Measurements from ENCODE around the gene USP46. TPM values are rescaled to one million over a fixed set of nuclear protein-coding genes. Genes with fewer than 3 reads are reported as not detected.

The USP46 gene, protein sequence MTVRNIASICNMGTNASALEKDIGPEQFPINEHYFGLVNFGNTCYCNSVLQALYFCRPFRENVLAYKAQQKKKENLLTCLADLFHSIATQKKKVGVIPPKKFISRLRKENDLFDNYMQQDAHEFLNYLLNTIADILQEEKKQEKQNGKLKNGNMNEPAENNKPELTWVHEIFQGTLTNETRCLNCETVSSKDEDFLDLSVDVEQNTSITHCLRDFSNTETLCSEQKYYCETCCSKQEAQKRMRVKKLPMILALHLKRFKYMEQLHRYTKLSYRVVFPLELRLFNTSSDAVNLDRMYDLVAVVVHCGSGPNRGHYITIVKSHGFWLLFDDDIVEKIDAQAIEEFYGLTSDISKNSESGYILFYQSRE
- 55.3 TPM for total RNA-seq
- long read RNA-seq, full-length matches to known transcripts = 73 of 98 reads
- long read RNA-seq, partial matches to known transcripts = 4 of 98 reads
- long read RNA-seq, other reads (novel, unspliced or antisense) = 21 of 98 reads

DNA sequence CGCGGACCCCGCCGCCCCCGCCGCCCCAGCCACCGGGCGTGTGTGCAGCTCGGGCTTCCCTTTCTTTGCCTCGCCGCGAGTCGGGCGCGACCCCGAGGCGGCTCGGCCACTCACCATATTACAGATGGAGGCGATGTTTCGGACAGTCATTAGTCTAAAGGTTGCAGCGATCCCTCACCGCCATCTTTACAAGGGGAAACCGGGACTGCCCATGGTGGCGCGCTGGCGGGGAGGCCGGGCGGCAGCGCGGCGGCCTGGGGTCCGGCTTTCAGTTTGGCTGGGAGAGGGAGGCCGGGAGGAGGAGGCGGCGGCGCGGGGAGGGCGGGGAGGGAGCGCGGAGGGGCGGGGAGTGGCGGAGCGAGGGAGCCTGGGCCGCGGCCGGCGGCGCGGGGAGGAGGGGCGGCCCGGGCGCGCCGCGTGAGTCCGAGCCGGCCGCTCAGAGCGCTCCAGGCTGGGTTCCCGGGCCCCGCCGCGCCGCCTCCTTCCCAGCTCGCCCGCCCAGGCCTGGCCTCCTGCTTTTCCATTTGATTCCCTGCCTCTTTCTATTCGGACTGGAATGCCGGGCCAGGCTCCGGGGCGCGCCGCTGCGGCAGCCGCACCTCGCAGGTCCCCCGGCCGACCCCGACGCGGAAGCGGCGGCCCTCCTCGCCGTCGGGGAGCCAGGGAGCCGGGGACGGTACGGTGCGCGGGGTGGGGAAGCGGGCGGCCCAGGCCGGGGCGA is at the start of gene USP46:
Gene USP46 (minus strand): TSS at position 301 of the 721 bp plus-strand sequence. CDS start 151 bp downstream, at position 150.
- intact Hi-C loops (cut with DNase I) = loop anchor here (5.0 kb wide), 2 partner anchors 53 to 72 kb away; no protein-coding TSS in a partner anchor
- ATAC-seq (ENCODE audit: poor library complexity) (peak; percentile 93), DNase-seq (peak; percentile 89)

DNA sequence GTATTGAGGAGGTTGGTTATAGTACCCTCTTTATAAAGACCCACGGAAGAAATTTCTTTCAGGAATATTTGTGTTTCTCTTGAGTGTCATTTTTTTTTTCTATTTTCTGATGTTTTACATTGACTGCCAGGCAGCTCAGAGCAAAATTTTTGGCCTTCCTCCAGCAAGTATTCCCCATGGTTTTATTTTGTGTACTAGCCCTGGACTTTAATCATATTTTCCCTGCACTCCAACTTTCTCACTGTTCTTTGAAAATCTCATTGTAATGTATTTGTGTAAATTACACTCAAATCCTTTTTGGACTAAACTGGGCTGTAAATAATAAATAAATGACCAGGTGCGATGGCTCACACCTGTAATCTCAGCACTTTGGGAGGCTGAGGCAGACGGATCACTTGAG is 45.6 kb upstream of the USP46 start:
- ATAC-seq (ENCODE audit: poor library complexity) (no peak), DNase-seq (no peak)
- intact Hi-C loops (cut with DNase I) = no loop called here

DNA sequence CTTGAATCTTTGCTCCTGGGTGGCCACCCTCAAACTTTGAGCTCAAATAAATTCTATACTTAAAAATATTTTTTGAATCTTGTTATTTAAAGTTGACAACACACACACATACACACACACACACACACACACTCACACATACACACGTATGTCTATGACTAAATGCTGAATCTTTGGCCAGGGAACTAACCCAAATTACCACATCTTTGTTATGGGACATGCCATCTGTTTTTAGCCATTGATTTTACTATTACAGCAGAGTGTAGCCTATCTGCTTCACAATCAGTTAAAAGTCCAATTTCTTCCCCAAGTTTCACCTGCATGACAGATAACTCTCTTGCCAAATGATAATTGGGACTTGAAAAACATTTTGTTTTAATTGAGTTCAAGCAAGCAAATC is 45.0 kb upstream of the USP46 start:
- DNase-seq (no peak), ATAC-seq (ENCODE audit: poor library complexity) (no peak)
- intact Hi-C loops (cut with DNase I) = no loop called here

DNA sequence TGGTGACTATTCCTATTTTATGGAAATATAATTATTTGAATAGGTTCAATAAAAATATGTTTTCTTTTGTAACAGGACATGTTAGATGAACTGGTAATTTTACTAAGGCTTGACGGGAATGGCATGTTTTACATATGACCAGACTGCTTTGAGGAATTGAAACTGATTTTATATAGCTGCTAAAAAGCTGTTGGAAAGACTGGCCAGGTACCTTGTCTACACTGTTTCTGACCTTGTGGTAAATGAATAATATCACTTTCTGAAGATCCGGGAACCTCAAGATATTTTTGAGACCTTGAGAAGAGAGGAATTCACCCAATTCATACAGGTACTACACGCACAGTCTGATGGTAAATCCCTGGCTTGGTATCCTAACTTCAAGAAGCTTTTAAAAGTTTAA is 42.1 kb upstream of the USP46 start:
- no peak for ATAC-seq (ENCODE audit: poor library complexity)
- intact Hi-C loops (cut with DNase I) = no loop called here
- DNase-seq = no peak

DNA sequence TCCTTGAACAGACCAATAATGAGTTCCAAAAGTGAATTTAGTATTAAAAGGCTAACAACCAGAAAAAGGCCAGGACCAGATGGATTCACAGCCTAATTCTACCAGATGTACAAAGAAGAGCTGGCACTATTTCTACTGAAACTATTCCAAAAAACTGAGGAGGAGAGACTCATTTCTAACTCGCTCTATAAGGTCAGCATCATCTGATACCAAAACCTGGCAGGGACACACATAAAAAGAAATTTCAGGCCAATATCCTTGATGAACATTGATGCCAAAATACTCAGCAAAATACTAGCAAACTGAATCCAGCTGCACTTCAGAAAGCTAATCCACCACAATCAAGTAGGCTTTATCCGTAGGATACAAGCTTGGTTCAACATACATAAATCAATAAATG is 35.8 kb upstream of the USP46 start:
- intact Hi-C loops (cut with DNase I) = no loop called here
- ATAC-seq (ENCODE audit: poor library complexity) = peak; percentile 20
- DNase-seq = no peak

DNA sequence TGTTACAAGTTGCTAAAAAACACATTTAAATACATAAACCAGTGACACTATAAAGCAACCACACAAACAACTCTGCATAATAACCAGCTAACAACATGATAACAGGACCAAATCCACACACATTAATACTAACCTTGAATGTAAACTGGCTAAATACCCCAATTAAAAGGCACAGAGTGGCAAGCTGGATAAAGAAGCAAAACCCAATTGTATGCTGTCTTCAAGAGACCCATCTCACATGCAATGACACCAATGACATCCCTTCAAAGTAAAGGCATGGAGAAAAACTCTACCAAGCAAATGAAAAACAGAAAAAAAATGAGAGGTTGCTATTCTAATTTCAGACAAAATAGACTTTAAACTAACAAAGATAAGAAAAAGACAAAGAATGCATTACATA is 34.4 kb upstream of the USP46 start:
- intact Hi-C loops (cut with DNase I) = no loop called here
- no peak for DNase-seq

DNA sequence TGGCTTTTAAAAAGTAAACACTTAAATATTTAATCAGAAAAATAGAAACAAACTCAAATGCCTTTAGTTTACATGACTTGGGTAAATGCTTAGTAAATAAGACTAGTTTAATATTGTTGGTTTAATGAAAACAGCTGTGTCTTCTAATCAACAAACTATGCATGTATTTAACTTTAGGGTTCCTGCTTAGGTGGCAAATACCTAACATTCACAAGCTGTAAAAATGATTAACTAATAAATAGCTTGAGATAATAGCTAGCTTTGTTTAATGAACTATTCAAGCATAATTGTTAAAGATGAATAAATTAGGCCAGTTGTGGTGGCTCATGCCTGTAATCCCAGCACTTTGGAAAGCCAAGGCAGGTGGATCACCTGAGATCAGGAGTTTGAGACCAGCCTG is 30.0 kb upstream of the USP46 start:
- ATAC-seq (ENCODE audit: poor library complexity) = no peak
- no peak for DNase-seq
- intact Hi-C loops (cut with DNase I) = no loop called here

More for the DNA sequence above, 34.4 kb upstream of the USP46 start:
- no peak for ATAC-seq (ENCODE audit: poor library complexity)

DNA sequence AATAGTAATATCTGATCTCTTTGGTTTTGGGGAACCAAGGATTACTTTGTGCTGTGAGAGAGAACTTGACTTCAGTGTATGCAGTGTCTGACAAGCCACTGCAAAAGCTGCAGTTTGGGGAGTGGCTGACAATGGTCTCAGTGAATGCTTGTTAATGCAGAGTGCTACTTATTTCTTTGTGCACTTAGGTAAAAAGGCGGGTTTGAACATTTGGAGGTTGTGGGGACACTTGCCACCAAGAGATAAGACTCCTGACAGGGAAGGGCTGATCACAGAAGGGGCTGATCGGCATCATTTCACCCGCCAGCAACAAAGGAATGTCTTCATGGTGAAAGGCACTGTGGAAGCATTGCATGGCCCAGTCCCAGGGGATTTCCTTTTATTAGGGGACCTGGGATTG is 28.6 kb upstream of the USP46 start:
- no peak for DNase-seq

DNA sequence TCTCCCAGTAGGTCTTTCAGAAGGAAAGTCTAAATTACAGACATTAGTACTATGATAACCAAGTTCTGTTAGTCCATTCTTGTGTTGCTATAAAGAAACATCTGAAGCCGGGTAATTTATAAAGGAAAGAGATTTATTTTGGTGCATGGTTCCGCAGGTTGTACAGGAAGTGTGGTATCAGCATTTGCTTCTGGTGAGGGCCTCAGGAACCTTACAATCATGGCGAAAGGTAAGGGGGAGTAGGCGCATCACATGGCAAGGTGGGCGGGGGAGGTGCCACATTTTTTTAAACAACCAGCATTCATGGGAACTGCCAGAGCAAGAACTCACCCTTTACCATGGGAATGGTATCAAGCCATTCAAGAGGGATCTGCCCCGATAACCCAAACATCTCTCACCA is 26.2 kb upstream of the USP46 start:
- ATAC-seq (ENCODE audit: poor library complexity) (no peak), DNase-seq (no peak)
- intact Hi-C loops (cut with DNase I) = no loop called here

More for the DNA sequence above, 28.6 kb upstream of the USP46 start:
- no peak for ATAC-seq (ENCODE audit: poor library complexity)
- intact Hi-C loops (cut with DNase I) = no loop called here

DNA sequence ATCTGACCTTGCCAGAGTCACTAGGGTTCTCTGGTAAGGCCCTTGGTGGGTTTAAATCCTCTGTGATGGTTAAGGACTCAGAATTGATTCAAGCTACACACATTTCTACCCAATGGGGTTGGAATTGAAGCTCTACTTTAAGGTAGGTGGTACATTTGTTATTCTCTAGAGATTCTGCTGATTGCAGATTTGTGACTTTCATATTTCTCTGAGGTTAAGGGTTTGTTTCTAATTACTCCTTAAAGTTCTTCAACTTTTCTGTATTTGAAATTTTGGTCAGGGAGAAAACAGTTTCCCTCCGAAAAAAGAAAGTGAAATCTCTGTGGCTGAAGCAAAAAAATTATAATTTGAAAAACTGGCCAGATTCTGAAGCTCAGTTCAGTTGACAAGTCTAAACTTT is 25.8 kb upstream of the USP46 start:
- no peak for DNase-seq
- intact Hi-C loops (cut with DNase I) = no loop called here
- ATAC-seq (ENCODE audit: poor library complexity) = no peak

DNA sequence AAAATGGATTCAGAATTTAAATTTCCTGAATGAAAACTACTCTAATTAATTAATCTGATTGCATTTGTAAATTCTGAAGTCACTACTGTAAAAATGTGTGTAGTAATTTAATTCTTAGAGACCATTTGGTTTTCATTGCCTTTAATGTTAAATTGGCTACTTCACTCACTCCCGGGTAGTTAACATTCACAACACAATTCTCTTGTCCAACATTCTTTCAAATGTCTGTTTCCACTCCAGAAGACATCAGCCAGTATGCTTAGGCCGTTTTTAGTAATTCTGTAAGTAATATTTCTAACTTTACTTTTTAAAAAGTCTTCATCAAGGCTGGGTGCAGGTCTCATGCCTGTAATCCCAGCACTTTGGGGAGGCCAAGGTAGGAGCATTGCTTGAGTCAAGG is 21.3 kb upstream of the USP46 start:
- intact Hi-C loops (cut with DNase I) = no loop called here
- no peak for ATAC-seq (ENCODE audit: poor library complexity)
- DNase-seq = no peak

DNA sequence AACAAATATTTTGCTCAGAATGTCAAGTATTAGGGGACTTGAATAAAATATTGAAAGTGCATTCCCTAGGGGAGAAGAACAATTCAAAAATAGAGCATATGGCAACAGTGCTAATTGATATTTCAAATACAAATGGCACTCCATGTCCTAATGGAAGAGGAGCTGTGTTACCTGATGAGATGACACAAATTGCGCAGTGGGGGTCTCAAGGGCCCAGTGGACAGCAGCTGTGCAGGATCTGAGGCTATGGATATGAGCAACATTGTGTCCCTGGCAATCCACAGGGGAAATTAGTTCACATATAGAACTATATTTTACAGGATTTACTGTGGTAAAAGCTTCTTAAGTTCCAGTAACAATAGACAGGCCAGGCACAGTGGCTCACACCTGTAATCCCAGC is 17.4 kb upstream of the USP46 start:
- ATAC-seq (ENCODE audit: poor library complexity) = no peak
- DNase-seq = no peak
- intact Hi-C loops (cut with DNase I) = no loop called here

DNA sequence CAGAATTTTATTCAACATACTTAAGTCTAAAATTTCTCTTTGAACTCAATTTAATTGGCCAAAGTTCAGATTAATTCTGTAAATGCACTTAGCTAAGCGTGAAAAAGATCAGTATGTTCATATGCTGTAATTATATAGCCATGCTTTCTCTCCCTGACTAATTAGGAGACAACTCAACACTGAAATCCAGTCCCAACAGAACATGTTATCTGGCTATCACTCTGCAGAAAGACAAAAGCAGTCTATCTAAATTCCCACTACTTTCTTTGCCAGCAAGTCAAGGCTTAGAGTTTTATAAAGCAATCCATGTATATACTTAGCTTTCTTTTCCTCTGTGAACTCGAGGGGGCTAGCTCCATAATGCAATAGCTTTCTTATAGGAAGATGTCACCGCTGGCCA is 16.0 kb upstream of the USP46 start:
- DNase-seq (no peak), ATAC-seq (ENCODE audit: poor library complexity) (no peak)
- intact Hi-C loops (cut with DNase I) = no loop called here

DNA sequence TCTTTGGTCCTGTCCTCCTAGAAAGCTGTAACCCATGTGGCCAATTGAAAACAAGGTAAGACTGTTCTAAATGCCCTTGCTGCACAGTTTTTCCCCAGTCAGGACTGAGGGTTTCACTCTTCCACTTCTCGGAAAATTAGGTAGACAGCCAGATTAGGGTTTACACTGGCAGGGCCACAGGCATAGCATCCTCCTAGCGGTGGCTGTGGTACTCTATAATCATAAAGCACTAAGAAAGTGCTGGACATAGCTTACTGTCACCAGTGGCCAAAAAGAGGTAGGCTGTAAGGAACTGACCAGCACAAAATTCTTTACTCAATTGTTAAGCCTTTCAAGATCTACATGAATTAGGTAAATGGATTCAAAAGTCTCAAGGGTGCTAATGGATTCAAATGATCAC is 11.6 kb upstream of the USP46 start:
- intact Hi-C loops (cut with DNase I) = no loop called here

DNA sequence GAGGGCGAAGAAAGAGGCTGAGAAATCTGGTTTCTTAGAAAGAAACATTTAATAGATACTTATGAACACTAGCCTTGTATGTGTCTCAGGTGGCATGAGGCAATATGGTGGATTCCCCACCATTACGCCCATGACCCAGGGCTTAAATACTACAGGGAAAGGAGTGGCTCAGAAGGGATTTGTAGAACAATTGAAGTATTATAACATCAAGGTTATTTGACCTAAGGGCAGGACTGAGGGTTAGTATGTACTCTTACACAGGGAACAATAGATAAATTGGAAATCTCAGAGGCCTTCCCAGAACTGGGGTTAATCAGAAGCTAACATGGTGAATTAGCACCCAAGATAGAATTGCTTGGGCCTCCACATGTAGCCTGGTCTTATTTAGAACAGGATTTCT is 11.0 kb upstream of the USP46 start:
- ATAC-seq (ENCODE audit: poor library complexity) (no peak), DNase-seq (no peak)
- intact Hi-C loops (cut with DNase I) = no loop called here

More for the DNA sequence above, 11.6 kb upstream of the USP46 start:
- DNase-seq = no peak
- ATAC-seq (ENCODE audit: poor library complexity) = no peak

DNA sequence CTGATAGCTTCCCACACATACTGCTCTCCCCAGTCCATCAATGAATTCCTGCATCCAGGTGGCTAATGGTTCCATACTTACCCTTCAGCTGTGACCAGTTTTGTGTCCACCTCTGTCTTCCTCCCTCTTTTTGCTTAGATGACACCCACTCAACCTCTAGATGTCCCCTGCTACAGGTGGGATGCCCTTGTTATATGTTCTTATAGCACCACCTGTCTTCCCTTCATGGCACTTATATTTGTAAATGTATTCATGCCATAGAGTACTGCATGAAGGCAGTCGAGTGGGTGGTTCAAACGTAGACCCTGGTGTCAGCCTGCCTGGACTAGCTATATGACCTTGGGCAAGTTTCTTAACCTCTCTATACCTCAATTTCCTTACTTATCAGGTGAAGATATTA is 6.5 kb upstream of the USP46 start:
- no peak for DNase-seq
- intact Hi-C loops (cut with DNase I) = no loop called here
- peak; percentile 55 for ATAC-seq (ENCODE audit: poor library complexity)

DNA sequence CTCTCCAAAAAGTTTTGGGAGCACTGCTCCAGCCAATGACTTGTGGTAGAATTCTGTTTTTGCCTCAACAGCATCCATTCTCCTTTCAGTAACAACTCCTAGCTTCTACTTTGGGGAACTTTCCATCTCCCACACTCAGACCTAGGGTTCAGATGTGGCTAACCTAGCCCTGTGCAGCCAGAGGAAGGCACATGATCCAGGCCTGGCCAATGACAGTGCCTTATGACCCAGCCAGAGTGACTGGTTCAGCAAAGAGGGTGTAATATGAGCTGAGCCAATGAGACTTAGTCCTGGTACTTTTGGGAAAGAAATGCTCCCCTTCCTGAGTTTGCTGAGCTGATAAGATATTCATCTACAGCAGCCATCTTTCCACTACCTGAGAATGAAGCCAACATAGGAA is 5.4 kb upstream of the USP46 start:
- intact Hi-C loops (cut with DNase I) = no loop called here
- ATAC-seq (ENCODE audit: poor library complexity) = no peak
- DNase-seq = no peak

DNA sequence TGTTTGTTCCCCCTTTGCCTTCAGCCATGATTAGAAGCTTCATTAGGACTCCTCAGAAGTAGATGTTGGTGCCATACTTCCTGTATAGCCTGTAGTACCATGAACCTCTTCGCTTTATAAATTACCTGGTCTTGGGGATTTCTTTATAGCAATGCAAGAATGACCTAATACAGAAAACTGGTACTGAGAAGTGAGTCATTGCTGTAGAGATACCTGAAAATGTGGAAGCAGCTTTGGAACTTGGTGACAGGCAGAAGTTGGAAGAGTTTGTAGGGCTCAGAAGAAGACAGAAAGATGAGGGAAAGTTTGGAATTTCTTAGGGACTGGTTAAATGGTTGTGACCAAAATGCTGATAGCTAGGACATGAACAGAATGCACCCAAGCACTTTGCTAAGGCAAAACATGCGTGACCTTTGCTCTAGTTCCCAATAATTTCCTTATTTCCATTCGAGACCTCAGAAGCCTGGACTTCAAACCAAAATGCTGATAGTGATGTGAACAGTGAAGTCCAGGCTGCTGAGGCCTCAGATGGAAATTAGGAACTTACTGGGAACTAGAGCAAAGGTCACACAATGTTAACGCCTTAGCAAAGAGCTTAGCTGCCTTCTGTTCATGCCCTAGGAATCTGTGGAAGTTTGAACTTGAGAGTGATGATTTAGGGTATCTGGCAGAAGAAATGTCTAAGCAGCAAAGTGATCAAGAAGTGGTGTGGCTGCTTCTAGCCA is 3.0 kb upstream of the USP46 start:
- no peak for DNase-seq
- intact Hi-C loops (cut with DNase I) = no loop called here
- ATAC-seq (ENCODE audit: poor library complexity) = no peak

DNA sequence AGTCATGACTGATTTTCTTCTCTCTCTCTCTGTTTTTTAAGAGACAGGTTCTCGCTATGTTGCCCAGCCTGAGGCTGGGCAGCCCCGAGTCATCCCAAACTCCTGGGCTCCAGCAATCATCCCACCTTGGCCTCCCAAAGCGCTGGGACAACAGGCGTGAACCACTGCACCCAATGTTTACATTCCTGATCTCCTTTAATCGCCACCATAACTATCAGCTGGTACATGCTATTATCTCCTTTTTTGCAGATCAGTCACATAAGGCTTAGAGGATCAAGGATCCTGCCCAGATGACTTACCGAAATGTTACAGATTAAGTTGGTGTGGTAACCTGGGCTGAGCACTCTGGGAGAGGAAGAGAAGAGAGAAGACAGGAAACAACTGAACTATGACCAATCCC is 1.5 kb upstream of the USP46 start:
- intact Hi-C loops (cut with DNase I) = no loop called here
- no peak for DNase-seq
- no peak for ATAC-seq (ENCODE audit: poor library complexity)

All from Right ventricle myocardium superior (tissue), 1 donor.